NCI-H345 (cell line): ENCODE results near the gene NOS1AP.
"Not testable (repeated sequence)": the region's sequence is repeated elsewhere in the genome, so short reads cannot be mapped to it uniquely, and the experiment has no call there.

Experiments used
- DNase-seq: peaks from one replicate; lab custom pipeline; 2025; lab: John Stamatoyannopoulos, UW

The NOS1AP gene

GRCh38 chr1:162169031-162169790 lies 99.7 kb downstream of the NOS1AP start:
- no peak for DNase-seq

GRCh38 chr1:162171111-162171510 lies 101.6 kb downstream of the NOS1AP start:
- DNase-seq: no peak

- no peak for DNase-seq
Measured at GRCh38 chr1:162172311-162173102, 103.0 kb downstream of the NOS1AP start.

GRCh38 chr1:162173607-162174006 lies 104.1 kb downstream of the NOS1AP start:
- not testable (repeated sequence) for DNase-seq

- DNase-seq: not testable (repeated sequence)
Measured at GRCh38 chr1:162174027-162174426, 104.5 kb downstream of the NOS1AP start.

GRCh38 chr1:162175379-162176081 lies 106.0 kb downstream of the NOS1AP start:
- no peak for DNase-seq

GRCh38 chr1:162177126-162177525 lies 107.6 kb downstream of the NOS1AP start:
- no peak for DNase-seq

GRCh38 chr1:162178432-162178831 lies 108.9 kb downstream of the NOS1AP start:
- DNase-seq: peak; percentile 10

GRCh38 chr1:162179121-162179520 lies 109.6 kb downstream of the NOS1AP start:
- no peak for DNase-seq

- DNase-seq: no peak
Measured at GRCh38 chr1:162180813-162181212, 111.3 kb downstream of the NOS1AP start.

GRCh38 chr1:162182090-162182489 lies 112.6 kb downstream of the NOS1AP start:
- no peak for DNase-seq

GRCh38 chr1:162185314-162186025 lies 116.0 kb downstream of the NOS1AP start:
- DNase-seq: no peak

- DNase-seq: no peak
Measured at GRCh38 chr1:162186026-162186374, 116.5 kb downstream of the NOS1AP start.

GRCh38 chr1:162186406-162186805 lies 116.9 kb downstream of the NOS1AP start:
- no peak for DNase-seq

- DNase-seq: no peak
Measured at GRCh38 chr1:162187687-162188276, 118.3 kb downstream of the NOS1AP start.

GRCh38 chr1:162189345-162189744 lies 119.9 kb downstream of the NOS1AP start:
- no peak for DNase-seq

- DNase-seq: no peak
Measured at GRCh38 chr1:162191396-162192305, 122.2 kb downstream of the NOS1AP start.

GRCh38 chr1:162192306-162192678 lies 122.8 kb downstream of the NOS1AP start:
- DNase-seq: no peak

GRCh38 chr1:162192763-162193162 lies 123.3 kb downstream of the NOS1AP start:
- no peak for DNase-seq

GRCh38 chr1:162193221-162193620 lies 123.7 kb downstream of the NOS1AP start:
- DNase-seq: no peak

GRCh38 chr1:162193815-162194214 lies 124.3 kb downstream of the NOS1AP start:
- peak; percentile 21 for DNase-seq
